Naive thymus-derived CD8-positive, alpha-beta T cell (primary cell): ENCODE results near the gene LUZP4. TPM values are rescaled to one million over a fixed set of nuclear protein-coding genes. Genes with fewer than 3 reads are reported as not detected.
"Not testable (repeated sequence)": the region's sequence is repeated elsewhere in the genome, so short reads cannot be mapped to it uniquely, and the experiment has no call there.

Experiments used
- ATAC-seq, 2 donors: fragments of 150-1000 bp; cut with Tn5 transposase in 1 of 2; sonication (Bioruptor Pico), chemical (Tn5 transposase) in 1 of 2; 1 replicate in 1 of 2; 2 replicates in 1 of 2; pipeline ENCODE4 v1.10.0; 2021; ENCODE audit warnings: mild to moderate bottlenecking in 2 of 2, moderate library complexity in 2 of 2
- POLR2A ChIA-PET: fragments of 350-600 bp; sonication (Branson Sonifier 250); formaldehyde crosslinking; loops from one replicate; lab custom pipeline; 2021; ENCODE audit warnings: antibody characterized with exemption; lab: Charles Lee
- DNase-seq, 10 donors: peaks; one replicate each; pipeline versions ENCODE4 v3.0.0 to v3.0.0-alpha.2; 2020 to 2022
- H3K27ac Mint-ChIP-seq, 10 donors: one replicate each; pipeline ENCODE4 v1.8.0; 2020 to 2022; ENCODE audit warnings: mild to moderate bottlenecking in 10 of 10, mixed read lengths in 10 of 10, moderate library complexity in 4 of 10, inconsistent platforms in 1 of 10
- H3K27me3 Mint-ChIP-seq, 5 donors: one replicate each; pipeline ENCODE4 v1.8.0; 2021 to 2022; ENCODE audit warnings: mixed read lengths in 5 of 5
- H3K36me3 Mint-ChIP-seq, 3 donors: one replicate each; pipeline ENCODE4 v1.8.0; 2020 to 2022; ENCODE audit warnings: mixed read lengths in 3 of 3, mild to moderate bottlenecking in 2 of 3, inconsistent platforms in 1 of 3
- H3K4me1 Mint-ChIP-seq, 4 donors: one replicate each; pipeline ENCODE4 v1.8.0; 2021 to 2022; ENCODE audit warnings: mixed read lengths in 4 of 4
- H3K4me3 Mint-ChIP-seq, 10 donors: one replicate each; pipeline ENCODE4 v1.8.0; 2020 to 2022; ENCODE audit warnings: mild to moderate bottlenecking in 10 of 10, mixed read lengths in 10 of 10, moderate library complexity in 6 of 10, inconsistent platforms in 1 of 10
- H3K9me3 Mint-ChIP-seq, 9 donors: one replicate each; pipeline ENCODE4 v1.8.0; 2020 to 2022; ENCODE audit warnings: mixed read lengths in 9 of 9, mild to moderate bottlenecking in 3 of 9, inconsistent platforms in 1 of 9, moderate library complexity in 1 of 9
- polyA plus RNA-seq, 3 donors: library from polyadenylated mRNA; unstranded; fragments of 300-500 nt; fragmentation: Illumina TruSeq; gene quantifications; one replicate each; pipeline ENCODE4 v1.2.3, GENCODE V29; 2021
- total RNA-seq, 8 experiments: library from RNA in 2 of 8; stranded (reverse) in 2 of 8; gene quantifications; one replicate each; pipeline ENCODE4 v1.2.3 and lab custom pipeline; 2021 to 2026

LUZP4 gene
- total and polyA plus RNA-seq, 5 experiments from 2014 or later: not detected

GRCh38 chrX:115345615-115346014 is 56.1 kb downstream of the LUZP4 start:
- Mint-ChIP-seq H3K9me3 (no peaks in the 10 kb centered on the region), H3K36me3 (peaks cover 0 to 4% (median 0%) of the 10 kb centered on the region in 3 donors), H3K4me3 (no peak overlapping the region), H3K27ac (no peak overlapping the region), H3K4me1 (no peaks in the 10 kb centered on the region), H3K27me3 (peaks cover 0 to 4% (median 0%) of the 10 kb centered on the region in 5 donors)
- DNase-seq: no peak
- no peak for ATAC-seq
- POLR2A ChIA-PET: no interaction called here

GRCh38 chrX:115346738-115347137 is 57.2 kb downstream of the LUZP4 start:
- DNase-seq, POLR2A ChIA-PET, H3K36me3 Mint-ChIP-seq, H3K27ac Mint-ChIP-seq, H3K4me3 Mint-ChIP-seq, ATAC-seq, H3K9me3 Mint-ChIP-seq, H3K27me3 Mint-ChIP-seq, H3K4me1 Mint-ChIP-seq: not testable (repeated sequence)

GRCh38 chrX:115348446-115349225 is 59.1 kb downstream of the LUZP4 start:
- POLR2A ChIA-PET: no interaction called here
- ATAC-seq: no peak
- H3K4me3 Mint-ChIP-seq: no peak overlapping the region

GRCh38 chrX:115350711-115351381 is 61.3 kb downstream of the LUZP4 start:
- no peak for ATAC-seq

More at GRCh38 chrX:115348446-115349225, 59.1 kb downstream of the LUZP4 start:
- H3K9me3 Mint-ChIP-seq: no peaks in the 10 kb centered on the region
- H3K27ac Mint-ChIP-seq: no peak overlapping the region
- no peaks in the 10 kb centered on the region for H3K4me1 Mint-ChIP-seq
- peaks cover 0 to 4% (median 0%) of the 10 kb centered on the region in 3 donors for H3K36me3 Mint-ChIP-seq
- peaks cover 0 to 4% (median 0%) of the 10 kb centered on the region in 5 donors for H3K27me3 Mint-ChIP-seq
- DNase-seq: no peak

GRCh38 chrX:115356369-115356768 is 66.9 kb downstream of the LUZP4 start:
- Mint-ChIP-seq H3K27me3 (peaks cover 0 to 14% (median 2%) of the 10 kb centered on the region in 5 donors), H3K4me3 (no peak overlapping the region), H3K36me3 (no peaks in the 10 kb centered on the region), H3K4me1 (no peaks in the 10 kb centered on the region), H3K9me3 (peaks cover 0 to 2% (median 0%) of the 10 kb centered on the region in 9 donors), H3K27ac (no peak overlapping the region)
- POLR2A ChIA-PET: no interaction called here
- ATAC-seq (no peak), DNase-seq (no peak)

More at GRCh38 chrX:115350711-115351381, 61.3 kb downstream of the LUZP4 start:
- Mint-ChIP-seq H3K27ac (no peak overlapping the region), H3K9me3 (peaks cover 0 to 2% (median 0%) of the 10 kb centered on the region in 9 donors), H3K27me3 (peaks cover 0 to 4% (median 0%) of the 10 kb centered on the region in 5 donors), H3K4me1 (no peaks in the 10 kb centered on the region), H3K4me3 (no peak overlapping the region), H3K36me3 (peaks cover 0 to 4% (median 0%) of the 10 kb centered on the region in 3 donors)
- POLR2A ChIA-PET: no interaction called here
- DNase-seq: no peak

Other genes with a start within 250 kb of the LUZP4 start
- not detected for gene RBMXL3, start 100.3 kb upstream of the LUZP4 start, total RNA-seq
- not detected for gene RBMXL3, start 100.3 kb upstream of the LUZP4 start, polyA plus RNA-seq
- gene LRCH2, start 55.6 kb upstream of the LUZP4 start, total RNA-seq: not detected
- gene LRCH2, start 55.6 kb upstream of the LUZP4 start, polyA plus RNA-seq: not detected